IMR-90 (cell line): ENCODE data around the gene GARNL3. TPM values are rescaled to one million over a fixed set of nuclear protein-coding genes. Genes with fewer than 3 reads are reported as not detected.

Source experiments
- ATAC-seq: fragments of 200-7000 bp; cut with Tn5 transposase; 2 replicates; pipeline ENCODE4 v1.9.1; 2020; ENCODE audit warnings: low read depth, mild to moderate bottlenecking, moderate library complexity
- BruUV-seq: library from RNA; stranded (reverse); fragments of 400-500 nt; replicated peaks from 2 replicates; lab custom pipeline; 2021; lab: Mats Ljungman, UMichigan
- CTCF ChIA-PET: fragments of 300-600 bp; formaldehyde crosslinking; extraction: SDS; loops from one replicate; lab custom pipeline; 2021; ENCODE audit warnings: antibody characterized with exemption; lab: Yijun Ruan, JAX
- POLR2A ChIA-PET: fragments of 300-600 bp; sonication (Branson Sonifier 250); formaldehyde crosslinking; loops from one replicate; lab custom pipeline; 2022; ENCODE audit warnings: antibody characterized with exemption; ENCODE audit not compliant: unreplicated experiment; lab: Charles Lee
- DNase-seq: peaks from one replicate; pipeline ENCODE4 v3.0.0; 2013
- H2AFZ ChIP-seq: replicated peaks from 2 replicates; pipeline ENCODE3; 2013; ENCODE audit warnings: low read length, mild to moderate bottlenecking; ENCODE audit not compliant: poor library complexity
- H2AK5ac ChIP-seq: 2 replicates; pipeline ENCODE4 v1.6.1; 2013; ENCODE audit warnings: low read depth, low read length, inconsistent platforms
- H2AK9ac ChIP-seq: replicated peaks from 2 replicates; pipeline ENCODE3; 2013; ENCODE audit warnings: mild to moderate bottlenecking, low read depth, low read length, moderate library complexity; ENCODE audit not compliant: poor library complexity
- H2BK120ac ChIP-seq: 2 replicates; pipeline ENCODE4 v1.6.1; 2013; ENCODE audit warnings: low read depth, low read length, inconsistent platforms
- H2BK15ac ChIP-seq: 3 replicates; pipeline ENCODE4 v1.6.1; 2013; ENCODE audit warnings: low read depth, low read length, inconsistent platforms
- H2BK20ac ChIP-seq: 2 replicates; pipeline ENCODE4 v1.6.1; 2013; ENCODE audit warnings: low read depth, mild to moderate bottlenecking, inconsistent platforms, low read length, moderate library complexity
- H2BK5ac ChIP-seq: 2 replicates; pipeline ENCODE4 v1.6.1; 2013; ENCODE audit warnings: mild to moderate bottlenecking, low read depth, low read length, inconsistent platforms; ENCODE audit not compliant: poor library complexity, severe bottlenecking
- H3K14ac ChIP-seq: replicated peaks from 2 replicates; pipeline ENCODE4 v1.6.1; 2013; ENCODE audit warnings: low read depth, low read length, inconsistent platforms
- H3K18ac ChIP-seq: 2 replicates; pipeline ENCODE4 v1.6.1; 2013; ENCODE audit warnings: low read depth, low read length, control low read depth
- H3K23ac ChIP-seq: 2 replicates; pipeline ENCODE4 v1.6.1; 2013; ENCODE audit warnings: low read depth, low read length, inconsistent platforms
- H3K27ac ChIP-seq: 2 replicates; pipeline ENCODE4 v1.5.1; 2013; ENCODE audit warnings: mild to moderate bottlenecking, control low read depth, low read length; ENCODE audit not compliant: insufficient read depth
- H3K27me3 ChIP-seq: 2 replicates; pipeline ENCODE4 v1.6.1; 2013; ENCODE audit warnings: low read length; ENCODE audit not compliant: control insufficient read depth, insufficient read depth
- H3K36me3 ChIP-seq: 2 replicates; pipeline ENCODE4 v1.6.1; 2013; ENCODE audit warnings: low read length, mixed read lengths; ENCODE audit not compliant: control insufficient read depth, insufficient read depth
- H3K4ac ChIP-seq: 2 replicates; pipeline ENCODE4 v1.6.1; 2013; ENCODE audit warnings: low read depth, low read length, inconsistent platforms
- H3K4me1 ChIP-seq: 2 replicates; pipeline ENCODE4 v1.6.1; 2013; ENCODE audit warnings: low read length, mixed read lengths; ENCODE audit not compliant: control insufficient read depth, insufficient read depth
- H3K4me2 ChIP-seq: 2 replicates; pipeline ENCODE4 v1.6.1; 2013; ENCODE audit warnings: low read depth, mild to moderate bottlenecking, control low read depth, low read length, moderate library complexity
- H3K4me3 ChIP-seq: 2 replicates; pipeline ENCODE4 v1.5.1; 2013; ENCODE audit warnings: low read depth, mild to moderate bottlenecking, control low read depth, low read length, moderate library complexity; ENCODE audit not compliant: insufficient read depth
- H3K56ac ChIP-seq: 2 replicates; pipeline ENCODE4 v1.6.1; 2013; ENCODE audit warnings: low read length, inconsistent platforms; ENCODE audit not compliant: insufficient read depth; ENCODE audit errors: extremely low read depth
- H3K79me1 ChIP-seq, 2 experiments: 2 replicates each; pipeline ENCODE4 v1.6.1; 2013; ENCODE audit warnings: low read length in 2 of 2, inconsistent platforms in 1 of 2, low read depth in 1 of 2
- H3K9ac ChIP-seq: 2 replicates; pipeline ENCODE4 v1.6.1; 2013; ENCODE audit warnings: low read depth, low read length, control low read depth
- H3K9me1 ChIP-seq: 2 replicates; pipeline ENCODE4 v1.6.1; 2013; ENCODE audit warnings: low read length, inconsistent platforms; ENCODE audit not compliant: insufficient read depth
- H3K9me3 ChIP-seq: 2 replicates; pipeline ENCODE4 v1.6.1; 2013; ENCODE audit warnings: low read length; ENCODE audit not compliant: control insufficient read depth, insufficient read depth
- H4K20me1 ChIP-seq: 2 replicates; pipeline ENCODE4 v1.6.1; 2013; ENCODE audit warnings: low read length, inconsistent platforms; ENCODE audit not compliant: insufficient read depth
- H4K5ac ChIP-seq: 2 replicates; pipeline ENCODE4 v1.6.1; 2013; ENCODE audit warnings: mild to moderate bottlenecking, low read depth, low read length, control low read depth
- H4K8ac ChIP-seq, 2 experiments: 2 replicates each; pipeline ENCODE4 v1.6.1; 2013; ENCODE audit warnings: low read depth in 2 of 2, low read length in 2 of 2, control low read depth in 1 of 2, inconsistent platforms in 1 of 2
- H4K91ac ChIP-seq: 2 replicates; pipeline ENCODE4 v1.6.1; 2013; ENCODE audit warnings: low read depth, low read length, inconsistent platforms; ENCODE audit not compliant: insufficient read depth
- BHLHE40 ChIP-seq: fragments of 150-350 bp; IDR thresholded peaks from 2 replicates; pipeline ENCODE4 v1.6.1; 2016; ENCODE audit warnings: mild to moderate bottlenecking, low read depth, low read length
- CEBPB ChIP-seq: IDR thresholded peaks from 2 replicates; pipeline ENCODE4 v1.6.1; 2012; ENCODE audit warnings: low read depth, low read length, improper control_type of control experiment
- MAFK ChIP-seq: IDR thresholded peaks from 2 replicates; pipeline ENCODE4 v1.6.1; 2012; ENCODE audit warnings: low read depth, low read length, improper control_type of control experiment
- RAD21 ChIP-seq: IDR thresholded peaks from 2 replicates; pipeline ENCODE4 v1.6.1; 2012; ENCODE audit warnings: low read length, improper control_type of control experiment
- RCOR1 ChIP-seq: IDR thresholded peaks from 2 replicates; pipeline ENCODE4 v1.6.1; 2012; ENCODE audit warnings: mild to moderate bottlenecking, low read length, improper control_type of control experiment; ENCODE audit not compliant: insufficient replicate concordance
- SMC3 ChIP-seq: fragments of 150-350 bp; IDR thresholded peaks from 2 replicates; pipeline ENCODE4 v1.6.1; 2016; ENCODE audit warnings: low read depth, mild to moderate bottlenecking, antibody characterized with exemption, low read length, moderate library complexity
- WGBS, 2 experiments: methylation state at CpG; one replicate each; pipeline versions ENCODE4 v1.1.5 to v1.1.7; 2013; ENCODE audit warnings: missing lambda C conversion rate in 2 of 2; ENCODE audit not compliant: insufficient read length in 1 of 2; ENCODE audit errors: extremely low coverage in 2 of 2; 5-methylcytosine and 5-hydroxymethylcytosine counted together
- dilution Hi-C: fragments of 300-500 bp; cut with HindIII; formaldehyde crosslinking; loops from one replicate; pipeline ENCODE4 v1.14.3; 2018; ENCODE audit warnings: low sequenced_read_pairs; ENCODE audit not compliant: unreplicated experiment
- in situ Hi-C: fragments of 300-500 bp; cut with MboI; formaldehyde crosslinking; loops from 3 replicates; pipeline ENCODE4 v1.14.3; 2019; ENCODE audit warnings: low sequenced_read_pairs, inconsistent platforms, mixed read lengths
- intact Hi-C: fragments of 100-400 bp; cut with micrococcal nuclease; formaldehyde crosslinking; loops from 2 replicates; pipeline ENCODE4 v1.10.0; 2022
- polyA plus RNA-seq, 3 experiments: library from polyadenylated mRNA; depleted of rRNA; stranded (reverse); fragments of >200 nt; gene quantifications; 2 replicates each; pipeline ENCODE4 v1.2.3, GENCODE V29; 2012; ENCODE audit warnings: low replicate concordance in 1 of 3
- total RNA-seq: library from RNA; depleted of rRNA; stranded (reverse); fragments of >200 nt; gene quantifications from 2 replicates; pipeline ENCODE4 v1.2.3, GENCODE V29; 2012
- TF ChIP-seq, protein P1 (sequence below): conservative IDR thresholded peaks from 2 replicates; pipeline ENCODE4 v1.5.1; 2012; ENCODE audit warnings: mild to moderate bottlenecking, low read depth, low read length, improper control_type of control experiment

GARNL3 gene
- total and polyA plus RNA-seq, 2 of the 4 experiments (the other 2 are of a cell fraction): 1.9 to 5.0 TPM

DNA sequence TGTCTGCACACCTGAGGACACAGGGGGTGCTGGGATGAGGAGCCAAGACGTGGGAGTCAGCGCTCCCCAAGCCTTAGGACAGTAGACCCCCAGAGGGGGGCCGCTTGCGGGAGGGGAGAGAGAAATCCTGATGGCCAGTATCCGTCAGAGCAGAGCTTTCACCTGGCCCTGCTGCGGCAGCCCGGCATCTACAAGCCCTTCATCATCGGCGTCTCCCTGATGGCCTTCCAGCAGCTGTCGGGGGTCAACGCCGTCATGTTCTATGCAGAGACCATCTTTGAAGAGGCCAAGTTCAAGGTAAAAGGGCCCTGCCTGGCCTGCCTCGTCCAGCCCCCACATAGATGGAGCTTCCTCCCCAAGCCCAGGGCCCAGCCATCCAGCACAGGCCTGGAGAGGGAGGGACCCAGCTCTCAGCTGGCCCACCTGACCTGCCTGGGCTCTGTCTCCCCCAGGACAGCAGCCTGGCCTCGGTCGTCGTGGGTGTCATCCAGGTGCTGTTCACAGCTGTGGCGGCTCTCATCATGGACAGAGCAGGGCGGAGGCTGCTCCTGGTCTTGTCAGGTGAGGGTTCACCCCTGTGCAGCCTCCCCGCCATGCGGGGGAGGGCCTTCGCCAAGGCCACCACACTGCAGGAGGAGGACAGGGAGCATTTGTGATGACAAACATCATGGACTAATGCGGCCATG is 139.1 kb downstream of the GARNL3 start:
- TF ChIP-seq MAFK (no peak), SMC3 (no peak), RAD21 (no peak), CEBPB (no peak), BHLHE40 (no peak), RCOR1 (no peak)
- TF ChIP-seq, protein P1, sequence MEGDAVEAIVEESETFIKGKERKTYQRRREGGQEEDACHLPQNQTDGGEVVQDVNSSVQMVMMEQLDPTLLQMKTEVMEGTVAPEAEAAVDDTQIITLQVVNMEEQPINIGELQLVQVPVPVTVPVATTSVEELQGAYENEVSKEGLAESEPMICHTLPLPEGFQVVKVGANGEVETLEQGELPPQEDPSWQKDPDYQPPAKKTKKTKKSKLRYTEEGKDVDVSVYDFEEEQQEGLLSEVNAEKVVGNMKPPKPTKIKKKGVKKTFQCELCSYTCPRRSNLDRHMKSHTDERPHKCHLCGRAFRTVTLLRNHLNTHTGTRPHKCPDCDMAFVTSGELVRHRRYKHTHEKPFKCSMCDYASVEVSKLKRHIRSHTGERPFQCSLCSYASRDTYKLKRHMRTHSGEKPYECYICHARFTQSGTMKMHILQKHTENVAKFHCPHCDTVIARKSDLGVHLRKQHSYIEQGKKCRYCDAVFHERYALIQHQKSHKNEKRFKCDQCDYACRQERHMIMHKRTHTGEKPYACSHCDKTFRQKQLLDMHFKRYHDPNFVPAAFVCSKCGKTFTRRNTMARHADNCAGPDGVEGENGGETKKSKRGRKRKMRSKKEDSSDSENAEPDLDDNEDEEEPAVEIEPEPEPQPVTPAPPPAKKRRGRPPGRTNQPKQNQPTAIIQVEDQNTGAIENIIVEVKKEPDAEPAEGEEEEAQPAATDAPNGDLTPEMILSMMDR: no peak
- BruUV-seq: no TSS peak
- Histone ChIP-seq H4K91ac (no peak overlapping the region), H2AFZ (peak overlapping the region; percentile 32), H2AK9ac (no peak overlapping the region), H3K4me1 (no peaks in the 10 kb centered on the region; the same call in 1 of the 2 replicates), H3K27me3 (no peaks in the 10 kb centered on the region), H3K9me1 (peaks cover 6% of the 10 kb centered on the region; the same call in 1 of the 2 replicates), H2AK5ac (no peak overlapping the region), H3K4ac (no peak overlapping the region), H2BK5ac (no peak overlapping the region), H3K14ac (no peak overlapping the region), H4K20me1 (no peaks in the 10 kb centered on the region), H3K36me3 (peaks cover 8% of the 10 kb centered on the region; the same call in 1 of the 2 replicates), H3K18ac (no peak overlapping the region), H3K23ac (no peak overlapping the region), H4K8ac (no peak overlapping the region), H3K27ac (no peak overlapping the region), H3K4me3 (no peak overlapping the region), H4K5ac (no peak overlapping the region), H3K56ac (no peak overlapping the region), H3K9ac (no peak overlapping the region), H2BK20ac (no peak overlapping the region), H2BK15ac (no peak overlapping the region), H3K79me1 (peaks cover 0 to 4% of the 10 kb centered on the region in 2 experiments; a peak in 2 of 4 replicates), H2BK120ac (no peak overlapping the region), H3K9me3 (no peaks in the 10 kb centered on the region), H3K4me2 (no peak overlapping the region)
- ChIA-PET POLR2A (no interaction called here), CTCF (interaction anchor here (0.6 to 0.9 kb wide), 2 partner anchors 44 to 115 kb away, joined by 3 to 4 read pairs; no protein-coding TSS in a partner anchor)
- dilution Hi-C loops: no loop called here
- in situ Hi-C loops: no loop called here
- WGBS, 2 experiments: 96% methylated on average over 5 of the region's 22 CpGs; no CpG with 5 or more reads in 1 of the 2 experiments
- intact Hi-C loops: no loop called here
- DNase-seq: no peak
- ATAC-seq: no peak
